Activated CD4-positive, alpha-beta memory T cell treated with anti-CD3 and anti-CD28 coated beads, Interleukin-2, amount 10 ng/mL, durations not matched to agents 7 days and 5 days (primary cell): ENCODE results near the gene TTC28. TPM values are rescaled to one million over a fixed set of nuclear protein-coding genes. Genes with fewer than 3 reads are reported as not detected.
"Not testable (repeated sequence)": the region's sequence is repeated elsewhere in the genome, so short reads cannot be mapped to it uniquely, and the experiment has no call there.

ENCODE experiments used
- CTCF ChIA-PET: fragments of 350-600 bp; sonication (Branson Sonifier 250); formaldehyde crosslinking; loops from one replicate; lab custom pipeline; 2021; ENCODE audit warnings: antibody characterized with exemption, inconsistent platforms; lab: Charles Lee
- POLR2A ChIA-PET: fragments of 350-600 bp; sonication (Branson Sonifier 250); formaldehyde crosslinking; loops from one replicate; lab custom pipeline; 2021; ENCODE audit warnings: antibody characterized with exemption; lab: Charles Lee
- DNase-seq: peaks from one replicate; pipeline ENCODE4 v3.0.0-alpha.2; 2020
- H3K27ac Mint-ChIP-seq: one replicate; pipeline ENCODE4 v1.8.0; 2021; ENCODE audit warnings: mild to moderate bottlenecking, mixed read lengths
- H3K27me3 Mint-ChIP-seq: one replicate; pipeline ENCODE4 v1.8.0; 2021; ENCODE audit warnings: mixed read lengths
- H3K36me3 Mint-ChIP-seq: one replicate; pipeline ENCODE4 v1.8.0; 2021; ENCODE audit warnings: low read depth, mixed read lengths
- H3K4me1 Mint-ChIP-seq: one replicate; pipeline ENCODE4 v1.8.0; 2021; ENCODE audit warnings: mixed read lengths
- H3K4me3 Mint-ChIP-seq: one replicate; pipeline ENCODE4 v1.8.0; 2021; ENCODE audit warnings: mild to moderate bottlenecking, mixed read lengths
- H3K9me3 Mint-ChIP-seq: one replicate; pipeline ENCODE4 v1.8.0; 2021; ENCODE audit warnings: mixed read lengths
- total RNA-seq, 2 experiments: library from RNA; stranded (reverse); gene quantifications; one replicate each; pipeline ENCODE4 v1.2.3, GENCODE V29; 2021

The TTC28 gene
- total RNA-seq, 2 experiments from 2014 or later = 0.93 to 1.4 TPM

DNA sequence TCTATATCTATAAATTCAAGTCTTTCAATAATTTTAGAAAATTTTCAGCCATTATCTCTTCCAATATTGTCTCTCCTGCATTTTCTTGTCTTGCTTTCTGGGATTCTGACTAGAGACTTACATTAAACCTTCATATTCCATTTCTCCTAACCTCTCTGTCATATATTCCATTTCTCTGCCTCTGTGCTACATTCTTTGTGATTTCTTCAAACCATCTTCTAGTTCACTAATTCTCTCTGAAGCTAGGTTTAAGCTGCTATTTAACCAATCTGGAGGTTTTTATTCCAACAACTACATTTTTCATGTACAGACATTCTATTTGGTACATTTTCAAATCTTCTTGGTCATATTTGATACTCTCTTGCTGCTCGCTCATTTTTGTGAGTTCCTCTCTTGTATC is 122.5 kb downstream of the TTC28 start:
- ChIA-PET CTCF (no interaction called here), POLR2A (no interaction called here)
- Mint-ChIP-seq H3K4me3 (no peak overlapping the region), H3K36me3 (no peaks in the 10 kb centered on the region), H3K9me3 (no peaks in the 10 kb centered on the region), H3K4me1 (no peaks in the 10 kb centered on the region), H3K27me3 (peaks cover 17% of the 10 kb centered on the region), H3K27ac (no peak overlapping the region)
- DNase-seq = no peak

DNA sequence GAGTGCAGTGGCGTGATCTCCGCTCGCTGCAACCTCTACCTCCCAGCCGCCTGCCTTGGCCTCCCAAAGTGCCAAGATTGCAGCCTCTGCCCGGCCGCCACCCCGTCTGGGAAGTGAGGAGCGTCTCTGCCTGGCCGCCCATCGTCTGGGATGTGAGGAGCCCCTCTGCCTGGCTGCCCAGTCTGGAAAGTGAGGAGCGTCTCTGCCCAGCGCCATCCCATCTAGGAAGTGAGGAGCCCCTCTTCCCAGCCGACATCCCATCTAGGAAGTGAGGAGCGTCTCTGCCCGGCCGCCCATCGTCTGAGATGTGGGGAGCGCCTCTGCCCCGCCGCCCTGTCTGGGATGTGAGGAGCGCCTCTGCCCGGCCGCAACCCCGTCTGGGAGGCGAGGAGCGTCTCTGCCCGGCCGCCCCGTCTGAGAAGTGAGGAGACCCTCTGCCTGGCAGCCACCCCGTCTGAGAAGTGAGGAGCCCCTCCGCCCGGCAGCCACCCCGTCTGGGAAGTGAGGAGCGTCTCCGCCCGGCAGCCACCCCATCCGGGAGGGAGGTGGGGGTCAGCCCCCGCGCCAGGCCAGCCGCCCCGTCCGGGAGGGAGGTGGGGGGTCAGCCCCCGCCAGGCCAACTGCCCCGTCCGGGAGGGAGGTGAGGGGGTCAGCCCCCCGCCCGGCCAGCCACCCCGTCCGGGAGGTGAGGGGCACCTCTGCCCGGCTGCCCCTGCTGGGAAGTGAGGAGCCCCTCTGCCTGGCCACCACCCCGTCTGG is 126.4 kb downstream of the TTC28 start:
- DNase-seq, H3K27ac Mint-ChIP-seq, CTCF ChIA-PET, H3K4me3 Mint-ChIP-seq, H3K4me1 Mint-ChIP-seq, H3K9me3 Mint-ChIP-seq, POLR2A ChIA-PET, H3K36me3 Mint-ChIP-seq: not testable (repeated sequence)
- peaks cover 14% of the 10 kb centered on the region for H3K27me3 Mint-ChIP-seq

DNA sequence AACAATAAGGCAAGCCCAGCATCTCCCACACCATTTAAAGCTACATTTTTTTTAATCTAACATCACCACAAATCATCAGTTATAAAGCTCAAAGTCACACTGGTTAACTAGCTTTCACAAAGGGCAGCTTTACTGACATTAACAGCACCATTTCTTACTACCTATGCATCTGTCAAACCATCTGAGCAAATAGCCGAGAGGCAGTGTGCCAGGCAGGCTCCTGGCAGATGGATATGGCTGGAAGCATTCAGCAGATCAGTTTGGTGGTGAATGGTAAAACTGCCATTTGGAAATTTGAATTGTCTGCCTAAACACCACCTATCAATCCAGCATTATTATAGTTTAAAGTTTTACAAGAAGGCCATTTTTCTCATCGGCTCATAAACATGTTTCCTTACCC is 131.2 kb downstream of the TTC28 start:
- H3K4me1 Mint-ChIP-seq = no peaks in the 10 kb centered on the region
- POLR2A ChIA-PET = no interaction called here
- CTCF ChIA-PET = no interaction called here
- no peak for DNase-seq
- H3K27me3 Mint-ChIP-seq = peaks cover 7% of the 10 kb centered on the region
- H3K27ac Mint-ChIP-seq = no peak overlapping the region
- H3K9me3 Mint-ChIP-seq = no peaks in the 10 kb centered on the region
- no peak overlapping the region for H3K4me3 Mint-ChIP-seq
- H3K36me3 Mint-ChIP-seq = no peaks in the 10 kb centered on the region

DNA sequence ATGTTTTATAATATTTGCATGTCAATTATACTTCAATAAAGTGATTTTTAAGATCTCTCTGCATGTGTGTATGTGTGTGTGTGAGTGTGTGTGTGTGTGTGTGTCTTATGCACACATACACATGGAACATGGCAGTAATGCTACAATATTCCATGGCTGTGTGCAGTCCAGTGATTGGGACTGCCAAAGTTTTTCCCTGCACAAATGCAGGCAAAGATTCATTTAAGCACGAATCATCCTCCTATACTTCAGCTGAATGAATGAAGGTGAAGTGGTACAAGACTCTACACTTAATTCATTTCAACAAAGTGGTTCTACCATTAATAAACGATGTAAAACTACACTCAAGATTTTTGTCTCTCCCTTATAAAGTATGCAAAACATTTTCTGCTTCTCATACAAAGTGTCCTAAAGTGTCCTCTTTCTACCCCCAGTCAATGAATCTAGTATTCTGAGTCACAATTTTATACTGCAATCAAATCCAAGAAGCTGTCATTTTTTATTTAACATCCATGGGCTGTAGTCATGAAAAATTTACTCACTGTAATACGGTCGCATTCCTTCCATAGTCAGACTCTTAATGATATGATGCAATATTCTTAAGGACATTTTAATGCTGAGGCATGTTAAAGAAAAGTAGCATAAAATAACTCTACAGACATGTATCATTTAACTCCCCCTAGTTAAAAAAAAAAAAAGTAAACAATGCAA is 132.4 kb downstream of the TTC28 start:
- no peaks in the 10 kb centered on the region for H3K4me1 Mint-ChIP-seq
- no peaks in the 10 kb centered on the region for H3K36me3 Mint-ChIP-seq
- DNase-seq = no peak
- H3K27me3 Mint-ChIP-seq = peaks cover 9% of the 10 kb centered on the region
- ChIA-PET POLR2A (no interaction called here), CTCF (no interaction called here)
- H3K27ac Mint-ChIP-seq = no peak overlapping the region
- no peak overlapping the region for H3K4me3 Mint-ChIP-seq
- H3K9me3 Mint-ChIP-seq = no peaks in the 10 kb centered on the region

DNA sequence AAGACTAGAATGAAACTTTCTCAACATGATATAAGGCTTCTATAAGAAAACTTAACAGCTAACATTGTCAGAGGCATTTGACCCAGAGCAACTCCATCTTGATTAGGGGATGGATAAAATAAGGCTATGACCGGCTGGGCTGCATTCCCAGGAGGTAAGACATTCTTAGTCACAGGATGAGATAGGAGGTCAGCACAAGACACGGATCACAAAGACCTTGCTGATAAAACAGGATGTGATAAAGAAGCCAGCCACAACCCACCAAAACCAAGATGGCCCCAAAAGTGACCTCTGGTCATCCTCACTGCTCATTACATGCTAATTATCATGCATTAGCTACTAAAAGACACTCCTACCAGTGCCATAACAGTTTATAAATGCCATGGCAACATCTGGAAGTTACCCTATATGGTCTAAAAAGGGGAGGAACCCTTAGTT is 135.2 kb downstream of the TTC28 start:
- POLR2A ChIA-PET = no interaction called here

DNA sequence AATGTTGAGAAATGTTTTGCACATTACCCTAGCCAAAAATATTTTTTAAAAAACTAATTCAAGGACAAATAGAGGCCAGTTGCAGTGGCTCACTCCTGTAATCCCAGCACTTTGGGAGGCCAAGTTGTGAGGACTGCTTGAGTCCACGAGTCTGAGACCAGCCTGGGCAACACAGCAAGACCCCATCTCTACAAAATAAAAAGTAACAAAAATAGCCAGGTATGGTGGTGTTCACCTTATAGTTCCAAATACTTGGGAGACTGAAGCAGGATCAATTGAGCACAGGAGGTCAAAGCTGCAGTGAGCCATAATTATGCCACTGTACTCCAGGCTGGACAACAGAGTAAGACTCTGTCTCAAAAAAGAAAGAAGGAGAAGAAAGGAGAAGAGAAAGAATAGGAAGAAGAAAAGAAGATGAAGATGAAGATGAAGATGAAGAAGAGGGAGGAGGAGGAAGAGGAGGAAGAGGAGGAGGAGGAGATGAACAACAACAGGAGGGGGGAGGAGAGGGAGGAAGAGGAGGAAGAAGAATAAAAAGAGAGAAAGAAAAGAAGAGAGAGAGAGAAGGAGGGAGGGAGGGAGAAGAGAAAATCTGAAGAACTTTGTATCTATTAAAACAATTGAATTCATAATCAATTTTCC is 136.5 kb downstream of the TTC28 start:
- H3K4me3 Mint-ChIP-seq = no peak overlapping the region
- H3K27ac Mint-ChIP-seq = no peak overlapping the region
- H3K27me3 Mint-ChIP-seq = peaks cover 4% of the 10 kb centered on the region
- no peaks in the 10 kb centered on the region for H3K36me3 Mint-ChIP-seq
- ChIA-PET CTCF (no interaction called here), POLR2A (no interaction called here)
- no peaks in the 10 kb centered on the region for H3K9me3 Mint-ChIP-seq
- no peak for DNase-seq
- H3K4me1 Mint-ChIP-seq = no peaks in the 10 kb centered on the region

More for the DNA sequence above, 135.2 kb downstream of the TTC28 start:
- H3K4me1 Mint-ChIP-seq = no peaks in the 10 kb centered on the region
- CTCF ChIA-PET = no interaction called here
- no peak for DNase-seq
- H3K27me3 Mint-ChIP-seq = peaks cover 4% of the 10 kb centered on the region
- H3K36me3 Mint-ChIP-seq = no peaks in the 10 kb centered on the region
- no peak overlapping the region for H3K27ac Mint-ChIP-seq
- H3K9me3 Mint-ChIP-seq = no peaks in the 10 kb centered on the region
- no peak overlapping the region for H3K4me3 Mint-ChIP-seq

DNA sequence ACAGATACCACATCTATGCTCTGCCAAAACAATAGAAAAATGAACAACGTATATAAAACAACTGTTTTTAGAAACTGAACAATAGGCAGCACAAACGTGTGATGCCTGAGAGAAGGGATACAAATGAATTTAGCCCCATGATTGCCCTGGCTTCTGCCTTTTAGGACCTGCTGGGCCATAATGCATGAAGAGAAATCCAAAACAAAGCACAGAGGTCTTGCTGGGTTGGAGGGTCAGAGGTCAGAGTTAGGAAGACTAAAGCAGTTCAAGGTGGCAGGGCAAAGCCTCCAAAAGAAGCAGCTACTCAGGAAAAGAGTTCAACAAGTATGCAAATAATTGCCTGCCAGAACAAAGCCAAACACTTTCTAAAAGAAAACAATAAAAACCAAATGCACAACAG is 138.5 kb downstream of the TTC28 start:
- H3K36me3 Mint-ChIP-seq = no peaks in the 10 kb centered on the region
- peaks cover 4% of the 10 kb centered on the region for H3K27me3 Mint-ChIP-seq
- ChIA-PET CTCF (no interaction called here), POLR2A (no interaction called here)
- H3K4me3 Mint-ChIP-seq = no peak overlapping the region
- no peak overlapping the region for H3K27ac Mint-ChIP-seq
- no peak for DNase-seq
- no peaks in the 10 kb centered on the region for H3K4me1 Mint-ChIP-seq
- H3K9me3 Mint-ChIP-seq = no peaks in the 10 kb centered on the region

DNA sequence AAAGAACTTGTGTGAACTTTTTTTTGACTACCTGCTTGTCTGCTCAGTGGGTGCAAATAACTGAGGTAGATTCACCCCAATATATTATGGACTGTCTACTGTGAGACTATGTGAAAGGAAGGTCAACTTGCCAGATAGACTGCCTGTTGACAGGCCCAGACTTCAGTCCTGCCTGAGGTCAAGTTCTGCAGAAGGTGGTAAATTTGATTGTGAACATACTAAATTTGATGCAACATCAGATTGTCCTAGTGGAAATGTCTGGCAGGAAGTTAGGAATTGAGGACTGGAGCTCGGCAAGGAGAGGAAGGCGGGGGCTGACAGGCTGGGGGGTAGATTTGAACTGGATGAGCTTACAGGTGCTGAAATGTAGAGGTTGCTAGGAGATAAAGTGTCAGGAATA is 140.7 kb downstream of the TTC28 start:
- H3K9me3 Mint-ChIP-seq = no peaks in the 10 kb centered on the region
- no peak for DNase-seq
- ChIA-PET CTCF (no interaction called here), POLR2A (no interaction called here)
- H3K27me3 Mint-ChIP-seq = peaks cover 4% of the 10 kb centered on the region
- H3K4me3 Mint-ChIP-seq = no peak overlapping the region
- H3K36me3 Mint-ChIP-seq = no peaks in the 10 kb centered on the region
- H3K27ac Mint-ChIP-seq = no peak overlapping the region
- no peaks in the 10 kb centered on the region for H3K4me1 Mint-ChIP-seq

DNA sequence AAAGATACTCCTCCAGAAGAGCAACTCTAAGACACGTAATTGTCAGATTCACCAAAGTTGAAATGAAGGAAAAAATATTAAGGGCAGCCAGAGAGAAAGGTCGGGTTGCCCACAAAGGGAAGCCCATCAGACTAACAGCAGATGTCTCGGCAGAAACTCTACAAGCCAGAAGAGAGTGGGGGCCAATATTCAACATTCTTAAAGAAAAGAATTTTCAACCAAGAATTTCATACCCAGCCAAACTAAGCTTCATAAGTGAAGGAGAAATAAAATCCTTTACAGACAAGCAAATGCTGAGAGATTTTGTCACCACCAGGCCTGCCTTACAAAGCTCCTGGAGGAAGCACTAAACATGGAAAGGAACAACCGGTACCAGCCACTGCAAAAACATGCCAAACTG is 149.1 kb downstream of the TTC28 start:
- H3K27ac Mint-ChIP-seq, CTCF ChIA-PET, POLR2A ChIA-PET, DNase-seq, H3K4me1 Mint-ChIP-seq, H3K36me3 Mint-ChIP-seq, H3K4me3 Mint-ChIP-seq: not testable (repeated sequence)
- Mint-ChIP-seq H3K9me3 (peaks cover 11% of the 10 kb centered on the region), H3K27me3 (peaks cover 15% of the 10 kb centered on the region)

DNA sequence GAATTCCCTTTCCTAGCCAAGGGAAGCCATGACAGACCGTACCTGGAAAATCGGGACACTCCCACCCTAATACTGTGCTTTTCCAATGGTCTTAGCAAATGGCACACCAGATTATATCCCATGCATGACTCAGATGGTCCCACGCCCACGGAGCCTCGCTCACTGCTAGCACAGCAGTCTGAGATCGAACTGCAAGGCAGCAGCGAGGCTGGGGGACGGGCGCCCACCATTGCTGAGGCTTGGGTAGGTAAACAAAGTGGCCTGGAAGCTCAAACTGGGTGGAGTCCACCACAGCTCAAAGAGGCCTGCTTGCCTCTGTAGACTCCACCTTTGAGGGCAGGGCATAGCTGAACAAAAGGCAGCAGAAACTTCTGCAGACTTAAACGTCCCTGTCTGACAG is 150.5 kb downstream of the TTC28 start:
- H3K4me3 Mint-ChIP-seq, CTCF ChIA-PET, POLR2A ChIA-PET, H3K36me3 Mint-ChIP-seq, DNase-seq, H3K27ac Mint-ChIP-seq, H3K4me1 Mint-ChIP-seq: not testable (repeated sequence)
- Mint-ChIP-seq H3K27me3 (peaks cover 15% of the 10 kb centered on the region), H3K9me3 (peaks cover 11% of the 10 kb centered on the region)

DNA sequence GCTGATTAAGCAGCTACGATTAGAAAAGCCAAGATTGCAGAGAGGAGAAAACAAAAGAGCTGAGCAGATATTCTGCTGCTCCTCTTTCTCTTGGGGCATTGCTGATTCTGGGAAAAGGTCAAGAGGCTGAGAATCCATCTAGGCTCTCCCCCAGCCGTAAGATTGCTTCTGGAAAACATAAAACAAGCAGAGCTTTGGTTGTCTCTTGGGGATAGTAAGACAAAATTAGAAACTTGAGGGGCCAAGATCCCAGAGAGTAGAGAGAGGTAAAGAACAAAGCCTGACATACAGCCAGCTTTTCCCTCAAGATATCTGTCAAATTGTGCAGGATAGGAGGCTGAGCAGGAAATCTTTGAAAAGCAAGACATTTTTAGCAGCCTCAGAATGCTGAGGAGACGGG is 158.2 kb downstream of the TTC28 start:
- DNase-seq = no peak
- peaks cover 21% of the 10 kb centered on the region for H3K27me3 Mint-ChIP-seq
- no peaks in the 10 kb centered on the region for H3K4me1 Mint-ChIP-seq
- ChIA-PET CTCF (no interaction called here), POLR2A (interaction anchor here (0.6 kb wide), 1 partner anchor 251 kb away, joined by 4 read pairs; no protein-coding TSS in a partner anchor)
- H3K27ac Mint-ChIP-seq = no peak overlapping the region
- no peaks in the 10 kb centered on the region for H3K9me3 Mint-ChIP-seq
- no peak overlapping the region for H3K4me3 Mint-ChIP-seq
- no peaks in the 10 kb centered on the region for H3K36me3 Mint-ChIP-seq

DNA sequence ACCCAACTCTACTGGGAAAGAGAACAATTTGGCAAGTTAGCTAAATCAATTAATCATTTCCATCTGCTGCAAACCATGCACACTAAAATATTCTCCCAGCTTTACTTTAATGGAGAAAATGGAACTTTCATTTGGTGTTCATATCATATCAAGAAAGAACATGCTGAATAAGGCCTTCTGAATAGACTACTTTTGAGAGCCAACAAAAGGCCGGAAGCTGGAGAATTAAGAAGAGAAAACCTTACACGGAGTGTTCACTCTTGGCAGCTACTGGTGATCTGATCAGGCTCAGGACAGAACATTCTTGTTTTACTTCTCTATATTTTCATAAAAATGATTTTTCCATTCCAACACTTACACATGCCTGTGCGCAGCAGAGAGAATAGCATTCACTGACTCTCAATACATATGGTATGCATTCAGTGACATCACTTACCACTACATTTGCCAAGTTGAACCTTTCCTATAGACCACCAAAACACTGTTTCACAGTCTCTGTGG is 165.3 kb downstream of the TTC28 start:
- H3K9me3 Mint-ChIP-seq = peaks cover 6% of the 10 kb centered on the region
- no peak overlapping the region for H3K4me3 Mint-ChIP-seq
- no peaks in the 10 kb centered on the region for H3K36me3 Mint-ChIP-seq
- no peak for DNase-seq
- H3K27ac Mint-ChIP-seq = no peak overlapping the region
- POLR2A ChIA-PET = no interaction called here
- H3K27me3 Mint-ChIP-seq = peaks cover 25% of the 10 kb centered on the region
- no peaks in the 10 kb centered on the region for H3K4me1 Mint-ChIP-seq
- CTCF ChIA-PET = interaction anchor here (0.8 kb wide), 1 partner anchor 72 kb away, joined by 3 read pairs; no protein-coding TSS in a partner anchor

DNA sequence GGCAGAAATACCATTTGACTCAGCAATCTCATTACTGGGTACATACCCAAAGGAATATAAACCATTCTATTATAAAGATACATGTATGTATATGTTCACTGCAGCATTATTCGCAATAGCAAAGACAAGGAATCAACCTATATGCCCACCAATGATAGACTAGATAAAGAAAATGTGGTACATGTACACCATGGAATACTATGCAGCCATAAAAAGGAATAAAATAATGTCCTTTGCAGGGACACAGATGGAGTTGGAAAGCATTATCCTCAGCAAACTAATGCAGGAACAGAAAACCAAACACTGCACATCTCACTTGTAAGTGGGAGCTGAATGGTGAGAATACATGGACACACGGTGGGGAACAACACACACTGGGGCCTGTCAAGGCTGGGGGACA is 167.3 kb downstream of the TTC28 start:
- H3K36me3 Mint-ChIP-seq, CTCF ChIA-PET, H3K4me1 Mint-ChIP-seq, DNase-seq, H3K4me3 Mint-ChIP-seq, H3K9me3 Mint-ChIP-seq, H3K27ac Mint-ChIP-seq: not testable (repeated sequence)
- peaks cover 25% of the 10 kb centered on the region for H3K27me3 Mint-ChIP-seq
- POLR2A ChIA-PET = interaction anchor here (0.6 kb wide), 1 partner anchor 431 kb away, joined by 3 read pairs; no protein-coding TSS in a partner anchor
